ENCODE data around the gene PANK4.

The PANK4 gene

GRCh38 chr1:2479618-2480017 lies 46.8 kb downstream of the PANK4 start:
- TF ChIP-seq CTCF (conservative IDR thresholded peaks at IDR 0.05) (no peak), ZFX (IDR thresholded peaks at IDR 0.05) (no peak)
- peak overlapping the region; percentile 95 for H3K27ac ChIP-seq

GRCh38 chr1:2479186-2479585 lies 47.2 kb downstream of the PANK4 start:
- peak overlapping the region; percentile 95 for H3K27ac ChIP-seq

GRCh38 chr1:2477791-2478499 lies 48.5 kb downstream of the PANK4 start:
- H3K27ac ChIP-seq = no peak overlapping the region
- TF ChIP-seq CTCF (conservative IDR thresholded peaks at IDR 0.05) (no peak), ZFX (IDR thresholded peaks at IDR 0.05) (no peak)

More at GRCh38 chr1:2479186-2479585, 47.2 kb downstream of the PANK4 start:
- TF ChIP-seq CTCF (conservative IDR thresholded peaks at IDR 0.05) = no peak

- TF ChIP-seq CTCF (conservative IDR thresholded peaks at IDR 0.05) (no peak), ZFX (IDR thresholded peaks at IDR 0.05) (no peak)
Measured at GRCh38 chr1:2477309-2477708, 49.1 kb downstream of the PANK4 start.

GRCh38 chr1:2476061-2476999 lies 50.1 kb downstream of the PANK4 start, which contains the start of gene PLCH2:
Gene PLCH2, plus strand, starts transcription at chr1:2476289. Its CDS starts 300 bp downstream, at chr1:2476589.
- peak within 1 kb of the TSS; percentile 35 for H3K27ac ChIP-seq
- TF ChIP-seq ZFX (IDR thresholded peaks at IDR 0.05) = no peak
- no peak for TF ChIP-seq CTCF (conservative IDR thresholded peaks at IDR 0.05)

More at GRCh38 chr1:2477309-2477708, 49.1 kb downstream of the PANK4 start:
- H3K27ac ChIP-seq = no peak overlapping the region

- H3K27ac ChIP-seq = peak overlapping the region; percentile 35
- no peak for TF ChIP-seq ZFX (IDR thresholded peaks at IDR 0.05)
- no peak for TF ChIP-seq CTCF (conservative IDR thresholded peaks at IDR 0.05)
Measured at GRCh38 chr1:2475571-2475970, 50.8 kb downstream of the PANK4 start.

GRCh38 chr1:2474933-2475371 lies 51.4 kb downstream of the PANK4 start:
- H3K27ac ChIP-seq = peak overlapping the region; percentile 35
- TF ChIP-seq ZFX (IDR thresholded peaks at IDR 0.05) (no peak), CTCF (conservative IDR thresholded peaks at IDR 0.05) (no peak)

All from C4-2B (cell line).